Left kidney (tissue), 8 donors: ENCODE measurements around the gene PCDHGA9. TPM values are rescaled to one million over a fixed set of nuclear protein-coding genes. Genes with fewer than 3 reads are reported as not detected.
"Not testable (repeated sequence)": the region's sequence is repeated elsewhere in the genome, so short reads cannot be mapped to it uniquely, and the experiment has no call there.

Experiments used
- DNase-seq: peaks from one replicate; pipeline ENCODE4 v3.0.0-alpha.2; 2013
- long read RNA-seq, 8 donors: transcript quantifications; one replicate each; lab custom pipeline, GENCODE V29; 2026
- polyA plus RNA-seq: library from polyadenylated mRNA; unstranded; fragments of 120-200 nt; gene quantifications from one replicate; pipeline ENCODE4 v1.2.1, GENCODE V29; 2013; ENCODE audit not compliant: insufficient read length

The PCDHGA9 gene
- polyA plus RNA-seq: 6.5 TPM
- long read RNA-seq, donor 1, transcript PCDHGA9-202 (1 exons, 2,568 nt): major isoform, 5 of 5 reads
- long read RNA-seq, donor 1, partial matches to known transcripts: 0 of 5 reads
- long read RNA-seq, donor 1, other reads (novel, unspliced or antisense): 0 of 5 reads
- long read RNA-seq, donor 2, full-length matches to known transcripts: 9 of 9 reads
- long read RNA-seq, donor 2, partial matches to known transcripts: 0 of 9 reads
- long read RNA-seq, donor 2, other reads (novel, unspliced or antisense): 0 of 9 reads
- long read RNA-seq, donor 3, full-length matches to known transcripts: 11 of 11 reads
- long read RNA-seq, donor 3, partial matches to known transcripts: 0 of 11 reads
- long read RNA-seq, donor 3, other reads (novel, unspliced or antisense): 0 of 11 reads
- long read RNA-seq, donor 4: 0 reads
- long read RNA-seq, donor 5, partial matches to known transcripts: 0 of 2 reads
- long read RNA-seq, donor 5, other reads (novel, unspliced or antisense): 0 of 2 reads
- long read RNA-seq, donor 6, transcript PCDHGA9-202 (1 exons, 2,568 nt): major isoform, 6 of 6 reads
- long read RNA-seq, donor 6, partial matches to known transcripts: 0 of 6 reads
- long read RNA-seq, donor 6, other reads (novel, unspliced or antisense): 0 of 6 reads
- long read RNA-seq, donor 7, full-length matches to known transcripts: 7 of 7 reads
- long read RNA-seq, donor 7, partial matches to known transcripts: 0 of 7 reads
- long read RNA-seq, donor 7, other reads (novel, unspliced or antisense): 0 of 7 reads
- long read RNA-seq, donor 8, partial matches to known transcripts: 0 of 2 reads
- long read RNA-seq, donor 8, other reads (novel, unspliced or antisense): 0 of 2 reads

GRCh38 chr5:141402553-141403243, at the start of gene PCDHGA9:
Gene PCDHGA9, plus strand, starts transcription at chr5:141402778. Its CDS starts 175 bp downstream, at chr5:141402953.
- no peak for DNase-seq

GRCh38 chr5:141354900-141355469, 47.6 kb upstream of the PCDHGA9 start, which contains the start of gene PCDHGA4:
Gene PCDHGA4, plus strand, starts transcription at chr5:141355021. Its CDS starts 87 bp downstream, at chr5:141355108.
- no peak for DNase-seq

GRCh38 chr5:141355641-141356040, 46.9 kb upstream of the PCDHGA9 start:
- no peak for DNase-seq

- DNase-seq: no peak
These were observed 46.4 kb upstream of the PCDHGA9 start for GRCh38 chr5:141356133-141356532.

- DNase-seq: no peak
These were observed 45.6 kb upstream of the PCDHGA9 start for GRCh38 chr5:141356950-141357349.

GRCh38 chr5:141359790-141360426, 42.7 kb upstream of the PCDHGA9 start, which contains the start of gene PCDHGB2:
Gene PCDHGB2, plus strand, starts transcription at chr5:141359994. Its CDS starts 142 bp downstream, at chr5:141360136.
- DNase-seq: no peak

DNA sequence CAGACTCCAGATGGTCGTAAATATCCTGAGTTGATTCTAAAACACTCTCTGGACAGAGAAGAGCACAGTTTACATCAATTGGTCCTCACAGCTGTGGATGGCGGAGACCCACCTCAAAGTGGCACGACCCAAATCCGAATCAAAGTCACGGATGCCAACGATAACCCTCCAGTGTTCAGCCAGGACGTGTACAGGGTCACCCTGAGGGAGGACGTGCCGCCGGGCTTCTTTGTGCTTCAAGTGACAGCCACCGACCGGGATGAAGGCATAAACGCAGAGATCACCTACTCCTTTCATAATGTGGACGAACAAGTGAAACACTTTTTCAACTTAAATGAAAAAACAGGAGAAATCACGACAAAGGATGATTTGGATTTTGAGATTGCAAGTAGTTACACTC, 41.9 kb upstream of the PCDHGA9 start:
- DNase-seq: no peak

GRCh38 chr5:141362719-141363118, 39.9 kb upstream of the PCDHGA9 start:
- DNase-seq: no peak

- DNase-seq: no peak
These were observed 38.5 kb upstream of the PCDHGA9 start, which contains the start of gene PCDHGA5 for GRCh38 chr5:141363952-141364660. Gene PCDHGA5, plus strand, starts transcription at chr5:141364162. Its CDS starts 169 bp downstream, at chr5:141364331.

GRCh38 chr5:141366016-141366896, 36.3 kb upstream of the PCDHGA9 start:
- DNase-seq: no peak

GRCh38 chr5:141369994-141370848, 32.4 kb upstream of the PCDHGA9 start, which contains the start of gene PCDHGB3:
Gene PCDHGB3, plus strand, starts transcription at chr5:141370242. Its CDS starts 153 bp downstream, at chr5:141370395.
- DNase-seq: no peak

DNA sequence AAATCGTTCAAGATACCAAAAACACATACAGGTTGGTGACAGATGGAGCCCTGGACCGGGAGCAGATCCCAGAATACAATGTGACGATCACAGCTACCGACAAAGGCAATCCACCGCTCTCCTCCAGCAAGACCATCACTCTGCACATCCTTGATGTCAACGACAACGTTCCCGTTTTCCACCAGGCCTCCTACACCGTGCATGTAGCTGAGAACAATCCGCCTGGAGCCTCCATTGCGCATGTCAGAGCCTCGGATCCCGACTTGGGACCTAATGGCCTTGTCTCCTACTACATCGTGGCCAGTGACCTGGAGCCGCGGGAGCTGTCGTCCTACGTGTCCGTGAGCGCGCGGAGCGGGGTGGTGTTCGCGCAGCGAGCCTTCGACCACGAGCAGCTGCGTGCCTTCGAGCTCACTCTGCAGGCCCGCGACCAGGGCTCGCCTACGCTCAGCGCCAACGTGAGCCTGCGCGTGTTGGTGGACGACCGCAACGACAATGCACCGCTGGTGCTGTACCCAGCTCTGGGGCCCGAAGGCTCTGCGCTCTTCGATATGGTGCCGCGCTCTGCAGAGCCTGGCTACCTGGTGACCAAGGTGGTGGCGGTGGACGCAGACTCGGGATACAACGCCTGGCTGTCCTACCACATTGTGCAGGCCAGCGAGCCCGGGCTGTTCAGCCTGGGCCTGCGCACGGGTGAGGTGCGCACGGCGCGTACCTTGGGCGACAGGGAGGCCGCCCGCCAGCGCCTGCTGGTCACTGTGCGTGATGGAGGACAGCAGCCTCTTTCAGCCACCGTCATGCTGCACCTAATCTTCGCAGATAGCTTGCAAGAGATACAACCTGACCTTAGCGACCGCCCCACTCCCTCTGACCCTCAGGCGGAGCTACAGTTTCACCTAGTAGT, 30.8 kb upstream of the PCDHGA9 start:
- DNase-seq: no peak

- no peak for DNase-seq
These were observed 28.8 kb upstream of the PCDHGA9 start, which contains the start of gene PCDHGA6 for GRCh38 chr5:141373673-141374317. Gene PCDHGA6, plus strand, starts transcription at chr5:141373891. Its CDS starts 193 bp downstream, at chr5:141374084.

DNA sequence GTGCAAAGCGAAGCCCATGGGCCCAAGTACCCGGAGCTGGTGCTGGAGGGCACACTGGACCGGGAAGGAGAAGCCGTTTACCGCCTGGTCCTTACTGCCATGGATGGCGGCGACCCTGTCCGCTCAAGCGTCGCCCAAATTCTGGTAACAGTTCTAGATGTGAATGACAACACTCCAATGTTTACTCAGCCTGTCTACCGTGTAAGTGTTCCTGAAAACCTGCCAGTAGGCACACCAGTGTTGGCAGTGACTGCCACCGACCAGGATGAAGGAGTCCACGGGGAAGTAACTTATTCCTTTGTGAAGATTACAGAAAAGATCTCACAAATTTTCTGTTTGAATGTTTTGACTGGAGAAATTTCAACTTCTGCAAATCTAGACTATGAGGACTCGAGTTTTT, 28.0 kb upstream of the PCDHGA9 start:
- DNase-seq: no peak

DNA sequence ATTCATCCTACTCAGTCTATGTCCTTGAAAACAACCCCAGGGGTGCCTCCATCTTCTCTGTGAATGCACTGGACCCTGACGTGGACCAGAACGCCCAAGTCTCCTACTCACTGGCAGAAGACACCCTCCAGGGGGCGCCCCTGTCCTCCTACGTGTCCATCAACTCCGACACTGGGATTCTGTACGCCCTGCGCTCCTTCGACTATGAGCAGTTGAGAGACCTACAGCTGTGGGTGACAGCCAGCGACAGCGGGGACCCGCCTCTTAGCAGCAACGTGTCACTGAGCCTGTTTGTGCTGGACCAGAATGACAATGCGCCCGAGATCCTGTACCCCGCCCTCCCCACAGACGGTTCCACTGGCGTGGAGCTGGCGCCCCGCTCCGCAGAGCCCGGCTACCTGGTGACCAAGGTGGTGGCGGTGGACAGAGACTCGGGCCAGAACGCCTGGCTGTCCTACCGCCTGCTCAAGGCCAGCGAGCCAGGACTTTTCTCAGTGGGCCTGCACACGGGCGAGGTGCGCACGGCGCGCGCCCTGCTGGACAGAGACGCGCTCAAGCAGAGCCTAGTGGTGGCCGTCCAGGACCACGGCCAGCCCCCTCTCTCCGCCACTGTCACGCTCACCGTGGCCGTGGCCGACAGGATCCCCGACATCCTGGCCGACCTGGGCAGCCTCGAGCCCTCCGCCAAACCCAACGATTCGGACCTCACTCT, 27.0 kb upstream of the PCDHGA9 start:
- not testable (repeated sequence) for DNase-seq
